ENCODE data around the gene LAMA3.

GRCh38 chr18:23906658-23907057 is 217.4 kb downstream of the LAMA3 start:
- no peak for TF ChIP-seq POLR2AphosphoS5 (IDR thresholded peaks at IDR 0.05; ENCODE audit: low read depth, low read length)
- TF ChIP-seq POLR2A (IDR thresholded peaks at IDR 0.05; ENCODE audit: low read depth, low read length), result no peak

Data from GM12891 (cell line).